ENCODE measurements around the gene CETP.
"Not testable (repeated sequence)": the region's sequence is repeated elsewhere in the genome, so short reads cannot be mapped to it uniquely, and the experiment has no call there.

CETP gene

DNA sequence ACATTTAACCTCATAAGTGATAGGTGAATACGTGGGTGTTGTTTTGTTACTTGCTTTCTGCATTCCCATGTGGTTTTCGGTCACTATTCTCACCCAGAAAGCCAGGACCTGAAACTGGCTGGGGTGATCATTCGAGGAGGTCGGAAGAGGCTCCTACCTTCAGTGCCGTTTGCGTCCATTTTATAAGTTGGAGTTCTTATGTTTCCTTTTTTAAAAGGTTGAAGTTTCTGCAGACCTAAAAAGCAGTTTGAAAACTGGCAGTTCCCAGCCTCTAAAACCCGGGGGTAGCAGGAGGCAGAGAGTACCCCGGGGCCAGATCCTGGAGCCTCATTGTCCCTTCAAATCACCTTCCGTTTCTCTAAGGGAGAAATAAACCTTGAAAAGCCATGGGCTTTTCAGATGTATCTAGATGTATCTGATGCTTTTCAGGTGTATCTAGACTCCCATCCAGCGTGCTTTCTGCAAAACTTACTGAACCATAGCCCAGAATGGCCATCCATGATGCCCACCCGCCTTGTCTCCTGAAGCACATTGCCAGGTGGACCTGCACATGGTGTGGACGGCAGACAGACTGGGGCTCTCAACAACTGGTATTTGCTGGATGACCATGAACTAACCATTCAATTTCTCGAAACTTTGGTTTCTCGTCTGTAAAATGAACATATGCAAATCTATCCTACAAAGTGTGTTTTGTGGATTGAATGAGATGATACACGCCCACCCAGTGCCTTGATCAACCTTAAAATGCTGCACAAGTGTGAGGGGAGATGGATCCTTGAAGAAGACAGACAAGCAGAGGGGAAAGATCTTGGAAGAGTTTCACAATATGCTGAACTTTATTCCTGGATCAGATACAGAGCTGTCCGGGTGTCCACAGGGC is 28.9 kb downstream of the CETP start:
- no peaks in the 10 kb centered on the region for H3K4me1 ChIP-seq (ENCODE audit: control insufficient read depth, insufficient read depth, low read length, poor library complexity, severe bottlenecking)
- no peak overlapping the region for H3K27ac ChIP-seq (ENCODE audit: low read depth, low read length, severe bottlenecking)
- 89 to 96% methylated on average over 13 to 14 of the region's 16 CpGs for WGBS, 2 experiments (ENCODE audit: insufficient coverage in 2 of 2)
- no peaks in the 10 kb centered on the region for H3K9me3 ChIP-seq (ENCODE audit: control insufficient read depth, low read length)
- H3K4me3 ChIP-seq (ENCODE audit: extremely low read depth, insufficient read depth, low read length, poor library complexity, severe bottlenecking), result no peak overlapping the region
- no peaks in the 10 kb centered on the region for H3K36me3 ChIP-seq (ENCODE audit: control insufficient read depth, insufficient read depth, low read length)

DNA sequence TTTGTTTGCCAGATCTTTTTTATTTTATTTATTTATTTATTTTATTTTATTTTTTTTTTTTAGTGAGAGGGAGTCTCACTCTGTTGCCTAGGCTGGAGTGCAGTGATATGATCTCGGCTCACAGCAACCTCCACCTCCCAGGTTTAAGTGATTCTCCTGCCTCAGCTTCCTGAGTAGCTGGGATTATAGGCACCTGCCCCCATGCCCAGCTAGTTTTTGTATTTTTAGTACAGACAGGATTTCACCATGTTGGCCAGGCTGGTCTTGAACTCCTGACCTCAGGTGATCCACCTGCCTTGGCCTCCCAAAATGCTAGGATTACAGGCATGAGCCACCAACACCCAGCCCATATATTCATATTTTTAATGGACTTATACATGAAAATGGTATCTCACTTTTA is 30.7 kb downstream of the CETP start:
- WGBS, 2 experiments (ENCODE audit: insufficient coverage in 2 of 2), result no CpG with 5 or more reads among the region's 1 CpG
- not testable (repeated sequence) for H3K4me3 ChIP-seq (ENCODE audit: extremely low read depth, insufficient read depth, low read length, poor library complexity, severe bottlenecking)

DNA sequence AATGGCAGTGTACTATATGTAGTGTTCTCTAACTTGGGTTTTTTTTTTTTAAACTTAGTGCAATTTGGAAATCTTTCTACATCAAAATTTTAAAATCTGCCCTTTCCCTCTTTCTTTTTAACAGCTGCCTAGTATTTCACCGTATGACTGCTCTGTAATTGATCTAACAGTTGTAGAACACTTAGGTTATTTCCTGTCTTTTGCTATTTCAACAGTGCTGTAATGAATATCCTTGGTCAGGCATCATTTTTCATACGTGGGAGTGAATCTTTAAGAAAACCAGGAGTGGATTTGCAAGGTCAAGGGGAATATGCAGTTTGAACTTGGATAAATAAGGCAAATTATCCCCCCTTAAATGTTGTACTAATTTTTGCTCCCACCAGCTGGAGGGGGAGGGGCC is 31.5 kb downstream of the CETP start:
- 40 to 57% methylated on average over 1 to 2 of the region's 2 CpGs for WGBS, 2 experiments (ENCODE audit: insufficient coverage in 2 of 2)
- Histone ChIP-seq H3K36me3 (ENCODE audit: control insufficient read depth, insufficient read depth, low read length) (no peaks in the 10 kb centered on the region), H3K27ac (ENCODE audit: low read depth, low read length, severe bottlenecking) (no peak overlapping the region), H3K4me3 (ENCODE audit: extremely low read depth, insufficient read depth, low read length, poor library complexity, severe bottlenecking) (no peak overlapping the region), H3K4me1 (ENCODE audit: control insufficient read depth, insufficient read depth, low read length, poor library complexity, severe bottlenecking) (no peaks in the 10 kb centered on the region), H3K9me3 (ENCODE audit: control insufficient read depth, low read length) (no peaks in the 10 kb centered on the region)

More for the DNA sequence above, 30.7 kb downstream of the CETP start:
- not testable (repeated sequence) for H3K36me3 ChIP-seq (ENCODE audit: control insufficient read depth, insufficient read depth, low read length); H3K4me1 ChIP-seq (ENCODE audit: control insufficient read depth, insufficient read depth, low read length, poor library complexity, severe bottlenecking); H3K9me3 ChIP-seq (ENCODE audit: control insufficient read depth, low read length); H3K27ac ChIP-seq (ENCODE audit: low read depth, low read length, severe bottlenecking)

DNA sequence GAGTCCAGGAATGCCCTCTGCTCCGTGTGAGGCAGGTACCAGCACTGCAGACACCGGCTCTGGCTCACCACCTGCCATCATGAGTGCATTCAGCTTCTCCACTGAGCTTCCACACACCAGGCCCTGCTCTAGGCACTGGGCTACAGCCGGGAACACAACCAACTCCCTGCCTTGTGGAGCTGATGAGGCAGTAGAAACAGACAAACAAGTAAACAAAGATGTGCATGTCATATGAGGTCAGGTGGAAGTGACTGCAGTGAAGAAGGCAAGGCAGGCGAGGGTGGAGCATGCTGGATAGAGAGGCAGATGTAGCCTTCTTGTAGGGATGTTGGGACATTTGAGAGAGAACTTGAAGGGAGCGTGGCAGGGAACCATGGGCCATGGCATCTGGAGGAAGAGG is 32.6 kb downstream of the CETP start:
- Histone ChIP-seq H3K27ac (ENCODE audit: low read depth, low read length, severe bottlenecking) (no peak overlapping the region), H3K36me3 (ENCODE audit: control insufficient read depth, insufficient read depth, low read length) (no peaks in the 10 kb centered on the region), H3K4me3 (ENCODE audit: extremely low read depth, insufficient read depth, low read length, poor library complexity, severe bottlenecking) (no peak overlapping the region), H3K4me1 (ENCODE audit: control insufficient read depth, insufficient read depth, low read length, poor library complexity, severe bottlenecking) (no peaks in the 10 kb centered on the region), H3K9me3 (ENCODE audit: control insufficient read depth, low read length) (no peaks in the 10 kb centered on the region)
- 65 to 73% methylated on average over 4 of the region's 5 CpGs for WGBS, 2 experiments (ENCODE audit: insufficient coverage in 2 of 2)

DNA sequence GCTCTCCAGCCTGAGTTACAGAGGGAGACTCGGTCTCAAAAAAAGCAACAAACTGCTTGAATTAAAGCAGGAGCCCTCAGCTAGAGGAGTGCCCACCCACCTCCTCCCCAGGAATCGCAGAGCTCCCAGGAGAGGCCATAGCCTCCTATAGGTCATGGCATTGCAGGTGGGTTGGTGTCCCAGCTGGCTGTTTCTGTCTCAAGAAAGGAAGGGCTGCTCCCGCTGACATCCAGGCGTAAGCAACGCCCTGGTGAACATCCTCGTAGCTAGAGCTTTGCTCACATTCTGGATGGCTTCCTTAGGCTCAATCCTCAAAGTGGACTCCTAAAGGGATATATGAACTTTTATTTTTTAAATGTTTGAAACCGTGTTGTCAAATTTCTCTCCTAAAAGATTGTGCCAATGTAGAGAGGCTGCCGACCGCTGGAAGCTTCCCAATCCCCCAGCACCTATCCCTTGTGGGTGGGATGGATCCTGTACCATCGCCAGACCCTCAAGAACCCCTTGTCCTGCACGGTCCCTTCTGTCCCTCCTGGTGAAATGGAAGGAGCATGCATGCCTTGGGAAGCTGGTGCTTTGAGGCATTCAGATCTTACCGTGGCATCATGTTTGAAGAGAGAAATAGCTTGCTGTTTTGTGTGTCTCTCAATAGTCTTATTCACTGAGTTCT is 33.5 kb downstream of the CETP start:
- 76 to 89% methylated on average over 6 to 8 of the region's 12 CpGs for WGBS, 2 experiments (ENCODE audit: insufficient coverage in 2 of 2)
- H3K9me3 ChIP-seq (ENCODE audit: control insufficient read depth, low read length), result no peaks in the 10 kb centered on the region
- H3K4me1 ChIP-seq (ENCODE audit: control insufficient read depth, insufficient read depth, low read length, poor library complexity, severe bottlenecking), result no peaks in the 10 kb centered on the region
- H3K36me3 ChIP-seq (ENCODE audit: control insufficient read depth, insufficient read depth, low read length), result no peaks in the 10 kb centered on the region
- H3K4me3 ChIP-seq (ENCODE audit: extremely low read depth, insufficient read depth, low read length, poor library complexity, severe bottlenecking), result no peak overlapping the region
- H3K27ac ChIP-seq (ENCODE audit: low read depth, low read length, severe bottlenecking), result no peak overlapping the region

DNA sequence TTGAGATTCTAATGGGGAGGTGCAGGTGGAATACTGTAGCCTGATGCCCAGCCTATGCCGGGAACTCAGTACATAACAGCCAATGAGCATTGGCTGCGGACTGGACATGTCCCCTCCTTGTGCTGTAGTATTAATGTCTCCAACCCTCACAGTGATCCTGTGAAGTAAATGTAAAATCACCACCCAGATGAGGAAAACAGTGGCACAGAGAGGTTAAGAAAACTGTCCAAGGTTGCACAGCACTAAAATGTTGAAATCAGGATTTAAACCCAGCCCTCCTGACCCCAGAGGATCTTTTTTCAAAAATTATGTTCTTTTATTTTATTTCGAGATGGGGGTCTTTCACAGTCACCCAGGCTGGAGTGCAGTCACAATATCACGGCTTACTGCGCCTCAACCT is 35.5 kb downstream of the CETP start:
- WGBS, 2 experiments (ENCODE audit: insufficient coverage in 2 of 2), result 90 to 100% methylated on average over 2 to 5 of the region's 5 CpGs
- no peaks in the 10 kb centered on the region for H3K9me3 ChIP-seq (ENCODE audit: control insufficient read depth, low read length)
- no peak overlapping the region for H3K4me3 ChIP-seq (ENCODE audit: extremely low read depth, insufficient read depth, low read length, poor library complexity, severe bottlenecking)
- H3K27ac ChIP-seq (ENCODE audit: low read depth, low read length, severe bottlenecking), result no peak overlapping the region
- no peaks in the 10 kb centered on the region for H3K4me1 ChIP-seq (ENCODE audit: control insufficient read depth, insufficient read depth, low read length, poor library complexity, severe bottlenecking)
- no peaks in the 10 kb centered on the region for H3K36me3 ChIP-seq (ENCODE audit: control insufficient read depth, insufficient read depth, low read length)

DNA sequence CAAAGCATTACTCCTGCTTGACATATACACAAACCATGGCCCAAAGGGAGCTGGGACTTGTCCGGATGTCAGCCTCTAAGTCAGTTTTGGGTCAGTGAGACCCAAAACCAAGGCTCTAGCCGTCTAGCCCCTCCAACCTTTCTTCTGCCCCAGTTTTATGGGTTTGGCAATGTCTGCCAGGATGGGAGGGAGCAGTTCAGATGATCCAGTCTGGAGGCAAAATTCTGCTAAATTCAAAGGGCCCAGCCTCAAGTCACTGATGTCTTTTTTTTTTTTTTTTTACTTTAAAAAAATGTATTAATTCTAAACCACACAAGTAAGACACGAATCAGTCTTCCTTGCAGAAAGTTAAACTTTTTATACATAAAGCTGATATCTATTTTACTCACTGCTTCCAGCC is 36.2 kb downstream of the CETP start:
- no peaks in the 10 kb centered on the region for H3K9me3 ChIP-seq (ENCODE audit: control insufficient read depth, low read length)
- WGBS, 2 experiments (ENCODE audit: insufficient coverage in 2 of 2), result 67 to 88% methylated on average over 2 to 3 of the region's 3 CpGs
- H3K4me1 ChIP-seq (ENCODE audit: control insufficient read depth, insufficient read depth, low read length, poor library complexity, severe bottlenecking), result no peaks in the 10 kb centered on the region
- no peak overlapping the region for H3K27ac ChIP-seq (ENCODE audit: low read depth, low read length, severe bottlenecking)
- no peak overlapping the region for H3K4me3 ChIP-seq (ENCODE audit: extremely low read depth, insufficient read depth, low read length, poor library complexity, severe bottlenecking)
- no peaks in the 10 kb centered on the region for H3K36me3 ChIP-seq (ENCODE audit: control insufficient read depth, insufficient read depth, low read length)

DNA sequence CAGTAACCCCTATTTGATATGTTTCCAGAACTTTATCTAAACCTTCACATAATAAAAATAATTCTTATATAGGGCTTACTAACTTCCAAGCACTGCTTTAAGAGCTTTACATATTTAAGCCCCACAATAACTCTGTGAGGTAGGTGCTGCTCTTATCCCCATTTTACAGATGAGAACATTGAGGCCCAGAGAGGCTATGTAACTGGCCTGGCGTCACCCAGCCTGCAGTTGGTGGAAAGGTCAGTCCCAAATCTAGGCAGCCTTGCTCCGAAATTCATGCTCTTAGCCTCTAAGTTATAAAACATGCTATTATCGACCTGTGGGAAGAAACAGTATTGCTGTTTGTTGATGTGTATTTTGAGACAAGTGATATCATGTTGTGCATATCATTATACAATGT is 36.6 kb downstream of the CETP start:
- Histone ChIP-seq H3K4me3 (ENCODE audit: extremely low read depth, insufficient read depth, low read length, poor library complexity, severe bottlenecking) (no peak overlapping the region), H3K9me3 (ENCODE audit: control insufficient read depth, low read length) (no peaks in the 10 kb centered on the region), H3K4me1 (ENCODE audit: control insufficient read depth, insufficient read depth, low read length, poor library complexity, severe bottlenecking) (no peaks in the 10 kb centered on the region), H3K36me3 (ENCODE audit: control insufficient read depth, insufficient read depth, low read length) (no peaks in the 10 kb centered on the region), H3K27ac (ENCODE audit: low read depth, low read length, severe bottlenecking) (no peak overlapping the region)
- WGBS, 2 experiments (ENCODE audit: insufficient coverage in 2 of 2), result 100% methylated on average over 1 to 2 of the region's 3 CpGs

DNA sequence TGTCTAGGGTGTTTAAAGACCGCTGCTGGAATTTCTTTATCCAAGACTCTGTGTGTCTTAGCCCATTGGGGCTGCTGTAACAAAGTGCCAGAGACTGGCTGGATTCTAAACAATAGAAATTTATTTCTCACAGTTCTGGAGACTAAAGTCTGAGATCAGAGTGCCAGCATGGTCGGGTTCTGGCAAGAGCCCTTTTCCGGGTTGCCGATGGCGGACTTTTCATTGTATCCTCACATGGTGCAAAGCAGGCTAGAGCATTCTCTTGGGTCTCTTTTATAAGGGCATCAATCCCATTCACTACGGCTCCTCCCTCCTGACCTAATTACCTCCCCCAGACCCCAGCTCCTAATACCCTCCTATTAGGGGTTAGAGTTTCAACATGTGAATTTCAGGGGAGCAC is 37.1 kb downstream of the CETP start:
- H3K4me1 ChIP-seq (ENCODE audit: control insufficient read depth, insufficient read depth, low read length, poor library complexity, severe bottlenecking), result no peaks in the 10 kb centered on the region
- H3K27ac ChIP-seq (ENCODE audit: low read depth, low read length, severe bottlenecking), result no peak overlapping the region
- H3K9me3 ChIP-seq (ENCODE audit: control insufficient read depth, low read length), result no peaks in the 10 kb centered on the region
- no peaks in the 10 kb centered on the region for H3K36me3 ChIP-seq (ENCODE audit: control insufficient read depth, insufficient read depth, low read length)
- WGBS, 2 experiments (ENCODE audit: insufficient coverage in 2 of 2), result 92 to 96% methylated on average over 4 of the region's 6 CpGs
- no peak overlapping the region for H3K4me3 ChIP-seq (ENCODE audit: extremely low read depth, insufficient read depth, low read length, poor library complexity, severe bottlenecking)

DNA sequence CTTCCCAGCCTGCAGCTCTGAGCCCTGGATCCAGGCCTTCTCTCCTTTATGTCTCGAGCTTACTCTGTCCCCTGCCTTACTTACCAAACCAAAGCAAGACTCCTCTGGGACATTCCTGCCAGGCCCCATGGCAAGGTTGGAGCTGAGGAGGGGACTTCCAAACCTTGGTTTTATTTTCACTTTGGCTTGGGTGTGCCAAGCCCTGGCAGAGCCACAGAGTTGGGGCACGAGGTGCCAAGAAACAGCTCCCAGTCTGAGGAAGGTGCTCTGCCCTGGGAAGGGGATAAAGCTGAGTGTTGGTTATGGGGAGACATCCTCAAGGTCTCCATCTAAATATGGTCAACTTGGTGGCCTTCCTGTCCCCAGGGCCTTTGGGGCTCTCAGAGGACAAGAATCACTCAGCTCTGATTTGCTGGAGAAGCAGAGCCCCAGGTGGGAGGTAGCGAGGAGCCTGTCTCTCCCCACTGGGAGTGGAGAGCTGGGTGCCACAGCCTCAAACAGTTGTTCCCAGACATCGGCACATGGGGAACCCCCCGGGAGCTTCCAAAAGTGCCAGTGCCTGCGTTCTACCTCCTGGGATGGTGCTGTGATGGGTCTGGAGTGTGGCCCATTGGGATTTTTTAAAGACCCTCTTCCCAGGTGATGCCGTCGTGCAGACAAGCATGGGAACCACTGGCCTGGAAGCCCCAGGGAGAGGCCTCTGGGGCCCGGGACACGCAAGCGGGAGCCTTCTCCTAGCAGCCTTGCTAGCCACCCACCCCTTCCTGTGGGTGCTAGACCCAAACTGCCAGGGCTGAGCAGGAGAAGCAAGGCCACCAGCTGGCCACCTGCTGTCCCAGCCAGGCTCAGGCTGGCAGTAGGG is 37.9 kb downstream of the CETP start:
- no peak overlapping the region for H3K4me3 ChIP-seq (ENCODE audit: extremely low read depth, insufficient read depth, low read length, poor library complexity, severe bottlenecking)
- H3K27ac ChIP-seq (ENCODE audit: low read depth, low read length, severe bottlenecking), result no peak overlapping the region
- no peaks in the 10 kb centered on the region for H3K9me3 ChIP-seq (ENCODE audit: control insufficient read depth, low read length)
- H3K4me1 ChIP-seq (ENCODE audit: control insufficient read depth, insufficient read depth, low read length, poor library complexity, severe bottlenecking), result no peaks in the 10 kb centered on the region
- WGBS, 2 experiments (ENCODE audit: insufficient coverage in 2 of 2), result 82 to 95% methylated on average over 6 to 7 of the region's 11 CpGs
- no peaks in the 10 kb centered on the region for H3K36me3 ChIP-seq (ENCODE audit: control insufficient read depth, insufficient read depth, low read length)
